Immature natural killer cell (primary cell): ENCODE measurements around the gene TRO. TPM values are rescaled to one million over a fixed set of nuclear protein-coding genes. Genes with fewer than 3 reads are reported as not detected.

Source experiments
- DNase-seq, 3 donors: peaks; one replicate each; pipeline ENCODE4 v3.0.0; 2022; ENCODE audit warnings: mixed read lengths in 1 of 3
- H3K27ac Mint-ChIP-seq, 6 donors: one replicate each; pipeline ENCODE4 v1.8.0; 2020; ENCODE audit warnings: mixed read lengths in 6 of 6, mild to moderate bottlenecking in 5 of 6, inconsistent platforms in 4 of 6, moderate library complexity in 3 of 6
- H3K27me3 Mint-ChIP-seq, 3 donors: one replicate each; pipeline ENCODE4 v1.8.0; 2020 to 2021; ENCODE audit warnings: low read depth in 3 of 3, mild to moderate bottlenecking in 3 of 3, mixed read lengths in 3 of 3, moderate library complexity in 3 of 3, inconsistent platforms in 1 of 3
- H3K36me3 Mint-ChIP-seq, 3 donors: one replicate each; pipeline ENCODE4 v1.8.0; 2020; ENCODE audit warnings: mixed read lengths in 3 of 3, inconsistent platforms in 2 of 3, mild to moderate bottlenecking in 2 of 3
- H3K4me1 Mint-ChIP-seq, 2 donors: one replicate each; pipeline ENCODE4 v1.8.0; 2020; ENCODE audit warnings: inconsistent platforms in 2 of 2, mild to moderate bottlenecking in 2 of 2, mixed read lengths in 2 of 2, moderate library complexity in 1 of 2
- H3K4me3 Mint-ChIP-seq, 5 donors: one replicate each; pipeline ENCODE4 v1.8.0; 2020; ENCODE audit warnings: mild to moderate bottlenecking in 5 of 5, mixed read lengths in 5 of 5, inconsistent platforms in 3 of 5, moderate library complexity in 3 of 5
- H3K9me3 Mint-ChIP-seq, 6 donors: one replicate each; pipeline ENCODE4 v1.8.0; 2020; ENCODE audit warnings: mild to moderate bottlenecking in 6 of 6, mixed read lengths in 6 of 6, inconsistent platforms in 4 of 6, moderate library complexity in 3 of 6
- polyA plus RNA-seq, 3 donors: library from polyadenylated mRNA; unstranded; fragments of 300-500 nt; fragmentation: Illumina TruSeq; gene quantifications; one replicate each; pipeline ENCODE4 v1.2.3, GENCODE V29; 2021

TRO gene
- polyA plus RNA-seq, 3 donors from 2014 or later: 1.3 to 2.4 TPM; not detected in 1

DNA sequence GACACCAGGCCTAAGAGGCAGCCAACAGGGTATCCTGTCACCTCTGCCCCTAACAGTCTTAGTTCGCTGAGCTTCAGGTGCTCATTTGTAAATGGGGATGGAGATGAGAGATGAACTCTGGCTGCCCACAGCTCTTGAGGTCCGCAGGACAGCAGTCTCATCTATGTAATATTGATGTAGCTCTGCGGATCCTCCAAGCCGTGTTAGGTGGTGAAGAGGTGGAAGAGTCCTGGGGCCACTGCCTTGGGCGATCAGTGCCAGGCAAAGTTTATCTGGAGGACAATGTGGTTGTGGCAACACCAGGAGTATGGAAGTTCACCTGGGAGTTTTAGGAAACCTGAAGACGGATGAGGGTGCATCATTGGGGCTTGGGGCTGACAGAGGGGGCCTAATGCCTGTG is 13.4 kb downstream of the TRO start:
- Mint-ChIP-seq H3K4me1 (no peaks in the 10 kb centered on the region), H3K9me3 (no peaks in the 10 kb centered on the region), H3K27ac (no peak overlapping the region), H3K4me3 (no peak overlapping the region), H3K27me3 (peaks cover 0 to 2% (median 0%) of the 10 kb centered on the region in 3 donors), H3K36me3 (peaks cover 0 to 9% (median 0%) of the 10 kb centered on the region in 3 donors)
- DNase-seq: no peak

DNA sequence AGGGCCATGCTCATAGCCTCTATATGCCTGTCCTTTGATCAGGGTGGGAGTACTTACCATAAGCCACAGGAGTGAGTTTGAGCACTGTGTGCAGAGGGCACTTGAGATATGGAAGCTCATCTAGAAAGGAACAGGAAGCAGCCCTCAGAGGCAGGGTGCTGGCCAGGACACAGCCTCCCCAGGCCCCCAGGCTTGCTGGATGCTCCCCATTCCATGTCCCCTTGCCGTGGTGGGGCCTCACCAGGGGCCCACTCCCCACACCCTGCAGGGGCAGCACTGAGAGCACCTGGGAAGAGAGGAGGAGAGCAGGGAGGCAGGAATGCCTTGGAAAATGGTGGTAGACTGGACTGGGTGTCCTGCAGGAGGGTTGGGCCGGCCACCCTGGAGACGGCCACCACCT is 14.3 kb downstream of the TRO start:
- Mint-ChIP-seq H3K27ac (no peak overlapping the region), H3K4me1 (no peaks in the 10 kb centered on the region), H3K27me3 (peaks cover 0 to 2% (median 0%) of the 10 kb centered on the region in 3 donors), H3K36me3 (peaks cover 0 to 9% (median 0%) of the 10 kb centered on the region in 3 donors), H3K9me3 (no peaks in the 10 kb centered on the region), H3K4me3 (no peak overlapping the region)
- DNase-seq: no peak

DNA sequence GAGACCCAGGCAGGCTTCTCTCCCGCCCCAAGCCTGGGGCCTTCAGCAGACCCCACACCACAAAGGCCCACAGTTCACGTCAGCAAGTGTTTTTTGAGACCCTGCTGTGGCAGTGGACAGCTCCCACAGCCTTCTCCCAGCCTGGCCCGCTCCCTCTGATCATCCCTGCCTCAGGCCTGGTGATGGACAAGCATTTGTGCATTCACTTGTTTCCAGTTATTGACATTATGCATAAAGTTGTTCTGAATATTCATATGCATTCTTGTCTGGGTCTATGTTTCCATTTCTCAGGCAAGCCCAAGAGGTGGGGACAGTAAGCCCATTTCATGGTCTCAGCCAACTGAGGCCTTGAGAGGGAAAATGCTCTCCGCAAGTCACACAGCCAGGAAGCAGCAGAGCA is 14.7 kb downstream of the TRO start:
- no peak for DNase-seq
- Mint-ChIP-seq H3K27me3 (peaks cover 0 to 3% (median 0%) of the 10 kb centered on the region in 3 donors), H3K36me3 (peaks cover 0 to 9% (median 0%) of the 10 kb centered on the region in 3 donors), H3K4me3 (no peak overlapping the region), H3K9me3 (no peaks in the 10 kb centered on the region), H3K4me1 (no peaks in the 10 kb centered on the region), H3K27ac (no peak overlapping the region)

DNA sequence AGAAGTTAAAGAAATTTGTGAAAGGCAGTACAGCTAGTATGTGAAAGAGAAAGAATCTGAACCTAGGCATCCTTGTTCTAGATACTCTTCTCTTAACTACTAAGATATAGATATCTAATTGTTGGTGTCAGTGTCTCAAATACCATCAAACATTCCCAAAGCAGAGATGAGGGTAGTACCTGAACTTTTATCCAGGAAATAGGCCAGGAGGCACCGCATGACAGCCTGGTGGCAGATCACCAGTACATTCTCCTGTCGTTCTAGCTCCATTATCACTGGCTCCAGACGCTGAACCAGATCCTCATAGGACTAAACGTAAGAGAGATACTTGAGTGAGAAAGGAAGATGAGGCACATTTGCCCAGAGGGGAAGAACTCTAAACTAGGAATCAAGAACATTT is 16.8 kb downstream of the TRO start:
- H3K4me1 Mint-ChIP-seq: no peaks in the 10 kb centered on the region
- H3K36me3 Mint-ChIP-seq: peaks cover 0 to 3% (median 0%) of the 10 kb centered on the region in 3 donors
- peaks cover 0 to 4% (median 0%) of the 10 kb centered on the region in 3 donors for H3K27me3 Mint-ChIP-seq
- no peak overlapping the region for H3K27ac Mint-ChIP-seq
- DNase-seq: no peak
- H3K4me3 Mint-ChIP-seq: no peak overlapping the region
- peaks cover 0 to 1% (median 0%) of the 10 kb centered on the region in 6 donors for H3K9me3 Mint-ChIP-seq

DNA sequence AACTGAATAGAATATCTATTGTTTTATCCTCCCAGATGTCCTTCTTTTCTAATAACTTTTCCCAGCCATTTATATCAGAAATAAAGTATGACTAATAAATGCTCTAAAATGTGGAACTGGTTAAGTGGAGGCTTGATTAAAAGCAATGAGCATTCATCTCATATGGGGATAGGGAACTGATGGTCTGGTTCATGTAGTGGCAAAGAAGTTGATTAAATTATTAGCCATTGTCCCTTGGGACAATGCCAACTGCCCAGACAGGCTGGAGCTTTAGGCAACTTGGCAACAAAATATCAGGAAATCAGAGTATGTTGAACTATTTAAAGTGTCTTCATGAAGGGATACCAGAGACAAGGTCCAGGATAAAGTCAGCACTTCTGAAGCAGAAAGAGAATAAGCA is 24.2 kb downstream of the TRO start:
- no peak for DNase-seq
- Mint-ChIP-seq H3K36me3 (no peaks in the 10 kb centered on the region), H3K4me3 (no peak overlapping the region), H3K27me3 (peaks cover 4 to 5% (median 4%) of the 10 kb centered on the region in 3 donors), H3K4me1 (no peaks in the 10 kb centered on the region), H3K27ac (no peak overlapping the region), H3K9me3 (peaks cover 0 to 1% (median 0%) of the 10 kb centered on the region in 6 donors)

DNA sequence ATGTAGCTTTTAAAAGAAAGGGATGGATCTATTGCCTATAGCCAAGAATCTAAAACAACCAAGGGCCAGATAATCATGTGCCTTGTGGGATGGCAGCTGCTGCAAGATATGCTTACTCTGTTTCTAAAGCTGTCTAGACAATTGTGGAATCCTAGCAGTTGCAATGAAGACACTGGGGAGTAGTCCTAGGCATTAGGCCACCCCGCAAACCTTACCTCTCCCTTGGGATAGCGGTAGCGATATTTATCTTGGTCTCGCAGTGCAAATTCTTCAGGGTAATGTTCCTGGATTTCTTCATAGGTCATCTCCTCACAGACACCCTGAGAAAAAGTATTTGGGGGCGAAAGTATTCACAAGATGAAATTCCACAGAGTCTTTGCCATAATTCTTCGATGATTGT is 24.6 kb downstream of the TRO start:
- no peaks in the 10 kb centered on the region for H3K4me1 Mint-ChIP-seq
- no peaks in the 10 kb centered on the region for H3K36me3 Mint-ChIP-seq
- peaks cover 3 to 5% (median 4%) of the 10 kb centered on the region in 3 donors for H3K27me3 Mint-ChIP-seq
- H3K27ac Mint-ChIP-seq: no peak overlapping the region
- H3K4me3 Mint-ChIP-seq: no peak overlapping the region
- H3K9me3 Mint-ChIP-seq: peaks cover 0 to 1% (median 0%) of the 10 kb centered on the region in 6 donors
- DNase-seq: no peak

DNA sequence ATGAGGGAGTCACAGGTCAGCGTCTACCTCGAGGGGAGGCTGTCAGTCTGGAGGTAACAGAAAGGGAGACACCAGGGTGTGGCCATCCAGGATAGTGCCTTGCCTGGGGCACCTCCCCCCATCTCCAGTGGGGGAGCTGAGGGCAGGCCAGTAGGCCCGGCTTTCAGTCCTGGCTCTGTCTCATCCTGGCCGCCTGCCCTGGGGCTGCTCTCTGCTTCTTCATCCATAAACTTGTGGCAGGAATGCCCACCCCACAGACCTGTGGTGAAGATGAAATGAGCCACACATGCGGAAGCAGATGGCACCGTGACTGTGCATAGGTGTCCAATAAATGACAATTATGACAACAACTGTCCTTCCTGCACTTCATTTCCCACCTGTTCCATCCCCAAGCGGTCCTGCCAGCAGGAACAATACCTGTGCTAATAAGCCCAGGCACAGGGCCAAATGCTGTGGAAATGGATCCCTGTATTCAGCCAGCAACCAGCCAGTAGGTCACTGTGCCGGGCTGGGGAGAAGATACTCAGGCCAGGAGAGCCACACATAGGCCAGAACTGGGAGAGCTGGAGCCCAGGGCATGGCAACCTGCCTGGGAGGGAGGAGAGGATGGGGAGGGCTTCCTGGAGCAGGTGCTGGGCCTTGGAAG is 30.2 kb downstream of the TRO start:
- Mint-ChIP-seq H3K9me3 (no peaks in the 10 kb centered on the region), H3K4me1 (no peaks in the 10 kb centered on the region), H3K27ac (no peak overlapping the region), H3K4me3 (no peak overlapping the region), H3K36me3 (no peaks in the 10 kb centered on the region), H3K27me3 (peaks cover 0 to 6% (median 4%) of the 10 kb centered on the region in 3 donors)
- DNase-seq: no peak

DNA sequence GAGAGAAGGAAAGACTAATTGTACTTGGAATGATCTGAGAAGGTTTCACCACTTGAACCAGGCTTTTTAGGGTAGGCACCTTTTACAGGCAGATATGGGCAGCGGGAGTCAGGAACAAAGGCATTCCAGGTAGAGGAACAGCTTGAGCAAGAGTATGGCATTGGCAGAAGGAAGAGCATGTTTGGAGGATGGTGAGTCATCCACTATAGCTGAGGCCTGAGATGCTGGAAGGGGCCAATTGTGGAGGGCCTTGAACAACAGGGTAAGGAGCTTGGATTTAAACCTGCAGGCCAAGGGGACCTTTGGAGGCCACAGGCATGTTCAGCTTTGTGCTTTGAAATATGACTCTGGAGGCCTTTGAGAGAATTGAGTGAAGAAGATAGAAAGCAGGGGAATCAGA is 41.1 kb downstream of the TRO start:
- DNase-seq: no peak
- Mint-ChIP-seq H3K9me3 (no peaks in the 10 kb centered on the region), H3K4me1 (no peaks in the 10 kb centered on the region), H3K27me3 (peaks cover 0 to 2% (median 0%) of the 10 kb centered on the region in 3 donors), H3K4me3 (no peak overlapping the region), H3K27ac (no peak overlapping the region), H3K36me3 (no peaks in the 10 kb centered on the region)

DNA sequence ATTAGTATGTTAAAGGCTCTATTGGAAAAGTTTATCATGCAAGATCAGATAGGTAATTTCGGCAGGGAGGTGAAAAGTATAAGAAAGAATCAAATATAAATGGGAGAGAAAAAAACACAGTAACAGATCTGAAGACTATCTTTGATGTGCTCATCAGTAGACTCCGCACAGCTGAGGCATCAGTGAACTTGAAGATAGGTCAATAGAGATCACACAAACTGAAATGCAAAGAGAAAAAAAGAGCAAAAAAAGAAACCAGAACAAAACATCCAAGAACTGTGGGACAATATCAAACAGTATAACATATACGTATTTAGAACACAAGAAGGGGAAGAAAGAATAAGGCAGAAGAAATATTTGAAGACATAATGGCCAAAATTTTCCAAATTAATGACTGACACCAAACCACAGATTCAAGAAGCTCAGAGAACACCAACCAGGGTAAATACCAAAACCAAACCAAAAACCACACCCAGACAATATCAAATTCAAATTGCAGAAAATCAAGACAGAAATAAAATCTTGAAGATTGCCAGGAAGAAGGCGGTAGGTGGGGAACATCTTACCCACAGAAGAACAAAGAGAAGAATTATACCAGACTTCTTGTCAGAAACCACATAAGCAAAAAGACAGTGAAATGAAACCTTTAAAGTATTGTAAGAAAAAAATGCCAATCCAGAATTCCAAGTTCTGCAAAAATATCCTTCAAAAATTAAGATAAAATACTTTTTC is 44.3 kb downstream of the TRO start:
- H3K36me3 Mint-ChIP-seq: no peaks in the 10 kb centered on the region
- peak overlapping the region in 1 of 6 donors; percentile 2 for H3K27ac Mint-ChIP-seq
- H3K4me1 Mint-ChIP-seq: no peaks in the 10 kb centered on the region
- H3K4me3 Mint-ChIP-seq: peak overlapping the region in 1 of 5 donors; percentile 7
- H3K27me3 Mint-ChIP-seq: peaks cover 0 to 2% (median 0%) of the 10 kb centered on the region in 3 donors
- DNase-seq: no peak
- no peaks in the 10 kb centered on the region for H3K9me3 Mint-ChIP-seq

DNA sequence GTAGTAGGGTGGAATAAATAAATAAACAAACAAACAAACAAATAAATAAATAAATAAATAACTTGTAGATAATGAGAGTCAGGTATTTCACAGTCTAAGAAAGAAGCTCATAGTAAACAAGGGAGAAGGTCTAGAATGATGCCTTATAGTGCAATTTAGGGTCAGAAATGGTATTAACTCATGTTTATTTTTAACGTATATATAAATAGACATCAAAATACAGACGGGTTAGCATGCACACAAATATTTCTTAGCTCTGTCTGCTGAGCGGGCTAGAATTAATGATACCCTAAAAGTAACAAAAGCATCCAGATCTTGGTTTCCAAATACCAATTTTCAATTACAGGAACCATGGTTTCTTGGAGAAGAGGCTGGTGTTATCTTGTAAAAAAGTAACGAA is 56.8 kb downstream of the TRO start:
- no peaks in the 10 kb centered on the region for H3K4me1 Mint-ChIP-seq
- no peaks in the 10 kb centered on the region for H3K36me3 Mint-ChIP-seq
- no peak overlapping the region for H3K4me3 Mint-ChIP-seq
- peaks cover 0 to 2% (median 0%) of the 10 kb centered on the region in 6 donors for H3K9me3 Mint-ChIP-seq
- DNase-seq: no peak
- no peak overlapping the region for H3K27ac Mint-ChIP-seq
- H3K27me3 Mint-ChIP-seq: peaks cover 1 to 19% (median 2%) of the 10 kb centered on the region in 3 donors

DNA sequence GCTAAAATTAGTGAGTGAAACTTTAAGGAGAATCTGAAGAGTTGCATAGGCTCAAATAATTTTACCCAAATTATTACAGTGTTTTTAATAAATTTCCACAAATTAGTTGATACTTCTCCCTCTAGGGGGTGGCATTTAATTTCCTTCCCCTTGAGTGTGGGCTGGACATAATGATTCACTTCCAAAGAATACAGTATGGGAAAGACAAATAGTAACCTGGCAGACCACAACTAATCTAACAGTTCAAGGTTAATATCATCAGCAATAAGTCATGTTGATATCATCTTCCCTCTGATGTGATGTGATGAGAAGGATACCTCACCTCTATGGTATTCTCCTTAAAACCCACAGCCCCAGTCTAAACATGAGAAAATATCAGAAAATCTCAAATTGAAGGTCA is 57.8 kb downstream of the TRO start:
- Mint-ChIP-seq H3K27me3 (peaks cover 1 to 19% (median 2%) of the 10 kb centered on the region in 3 donors), H3K4me1 (no peaks in the 10 kb centered on the region), H3K36me3 (no peaks in the 10 kb centered on the region), H3K4me3 (no peak overlapping the region), H3K27ac (no peak overlapping the region), H3K9me3 (peaks cover 0 to 3% (median 0%) of the 10 kb centered on the region in 6 donors)
- DNase-seq: no peak

DNA sequence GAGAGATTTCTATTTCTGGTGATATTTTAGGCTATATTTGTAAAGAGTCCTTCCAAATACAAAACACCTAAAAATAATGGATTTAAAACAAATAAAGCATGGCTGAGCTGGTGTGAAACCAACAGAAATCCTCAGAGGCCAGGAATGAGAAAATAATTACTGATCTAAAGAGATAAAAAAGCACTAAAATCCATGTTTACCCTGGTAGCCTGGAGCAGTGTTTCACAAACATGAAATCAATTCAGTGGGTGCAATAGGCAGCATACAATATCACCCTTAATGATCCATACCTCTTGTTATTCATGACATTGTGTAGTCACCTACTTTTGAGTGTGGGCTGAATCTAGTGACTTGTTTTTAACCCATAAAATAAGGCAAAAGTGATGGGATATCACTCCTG is 58.8 kb downstream of the TRO start:
- DNase-seq: no peak
- peaks cover 0 to 3% (median 0%) of the 10 kb centered on the region in 6 donors for H3K9me3 Mint-ChIP-seq
- no peaks in the 10 kb centered on the region for H3K36me3 Mint-ChIP-seq
- no peak overlapping the region for H3K27ac Mint-ChIP-seq
- peaks cover 1 to 25% (median 2%) of the 10 kb centered on the region in 3 donors for H3K27me3 Mint-ChIP-seq
- H3K4me3 Mint-ChIP-seq: no peak overlapping the region
- H3K4me1 Mint-ChIP-seq: no peaks in the 10 kb centered on the region

DNA sequence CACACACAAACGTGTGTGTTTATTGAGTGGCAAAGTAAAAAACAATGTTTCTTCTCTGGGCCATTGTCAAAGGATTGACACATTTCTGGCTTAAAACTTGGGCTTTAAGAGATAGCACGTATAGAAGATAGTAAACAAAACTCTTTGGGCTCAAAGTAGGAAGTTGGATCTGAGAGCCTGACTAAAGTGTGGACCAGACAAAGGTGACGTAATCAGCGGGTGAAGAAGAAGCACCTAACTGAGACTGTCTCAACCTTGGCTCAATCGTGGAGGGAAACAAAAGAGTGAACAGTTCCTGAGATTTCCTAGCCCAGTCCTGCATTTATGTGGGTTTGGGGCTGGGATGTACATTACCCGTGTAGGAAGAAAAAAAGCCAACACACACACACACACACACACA is 59.7 kb downstream of the TRO start:
- no peak overlapping the region for H3K4me3 Mint-ChIP-seq
- H3K36me3 Mint-ChIP-seq: no peaks in the 10 kb centered on the region
- no peak overlapping the region for H3K27ac Mint-ChIP-seq
- H3K27me3 Mint-ChIP-seq: peaks cover 1 to 23% (median 2%) of the 10 kb centered on the region in 3 donors
- no peaks in the 10 kb centered on the region for H3K4me1 Mint-ChIP-seq
- no peak for DNase-seq
- peaks cover 0 to 3% (median 0%) of the 10 kb centered on the region in 6 donors for H3K9me3 Mint-ChIP-seq
